Activated CD4-positive, alpha-beta T cell treated with anti-CD3 and anti-CD28 coated beads, Interleukin-2, amount 50 U/mL, for 24 hours (primary cell): ENCODE measurements around the gene AGO3.
A peak's percentile ranks its signal among the peaks of the same experiment; 100 is the strongest.

ENCODE experiments used
- DNase-seq, 2 donors: peaks; one replicate each; pipeline ENCODE4 v3.0.0-alpha.2; 2020; ENCODE audit warnings: low read depth in 1 of 2, low spot score in 1 of 2

The AGO3 gene

GRCh38 chr1:36094621-36095061, 163.7 kb downstream of the AGO3 start:
- no peak for DNase-seq

GRCh38 chr1:36095760-36096405, 165.0 kb downstream of the AGO3 start:
- no peak for DNase-seq

- no peak for DNase-seq
These were observed 165.9 kb downstream of the AGO3 start for GRCh38 chr1:36096500-36097432.

GRCh38 chr1:36097693-36098585, 167.0 kb downstream of the AGO3 start:
- no peak for DNase-seq

GRCh38 chr1:36098650-36099365, 167.9 kb downstream of the AGO3 start:
- no peak for DNase-seq

GRCh38 chr1:36099681-36100341, 168.9 kb downstream of the AGO3 start:
- peak; percentile 61 to 63 for DNase-seq

GRCh38 chr1:36100376-36100775, 169.5 kb downstream of the AGO3 start:
- DNase-seq: no peak

- no peak for DNase-seq
These were observed 170.6 kb downstream of the AGO3 start for GRCh38 chr1:36101546-36101945.

GRCh38 chr1:36106269-36106668, 175.4 kb downstream of the AGO3 start:
- no peak for DNase-seq

GRCh38 chr1:36107394-36107793, 176.5 kb downstream of the AGO3 start:
- DNase-seq: no peak

GRCh38 chr1:36108314-36108713, 177.4 kb downstream of the AGO3 start:
- no peak for DNase-seq

- no peak for DNase-seq
These were observed 178.3 kb downstream of the AGO3 start for GRCh38 chr1:36109041-36109679.

- no peak for DNase-seq
These were observed 180.2 kb downstream of the AGO3 start for GRCh38 chr1:36111151-36111550.

GRCh38 chr1:36112823-36113222, 181.9 kb downstream of the AGO3 start:
- DNase-seq: no peak

- no peak for DNase-seq
These were observed 183.5 kb downstream of the AGO3 start for GRCh38 chr1:36114371-36114770.

GRCh38 chr1:36115200-36115669, 184.3 kb downstream of the AGO3 start:
- no peak for DNase-seq

- no peak for DNase-seq
These were observed 185.0 kb downstream of the AGO3 start for GRCh38 chr1:36115931-36116330.

- no peak for DNase-seq
These were observed 186.0 kb downstream of the AGO3 start for GRCh38 chr1:36116901-36117300.

- DNase-seq: no peak
These were observed 187.7 kb downstream of the AGO3 start for GRCh38 chr1:36118447-36119204.
